DMS 273 (cell line): ENCODE data around the gene CRYBG1.
A peak's percentile ranks its signal among the peaks of the same experiment; 100 is the strongest.
"Not testable (repeated sequence)": the region's sequence is repeated elsewhere in the genome, so short reads cannot be mapped to it uniquely, and the experiment has no call there.

Source experiments
- DNase-seq: peaks from one replicate; lab custom pipeline; 2025; ENCODE audit not compliant: unreplicated experiment; lab: John Stamatoyannopoulos, UW

CRYBG1 gene

DNA sequence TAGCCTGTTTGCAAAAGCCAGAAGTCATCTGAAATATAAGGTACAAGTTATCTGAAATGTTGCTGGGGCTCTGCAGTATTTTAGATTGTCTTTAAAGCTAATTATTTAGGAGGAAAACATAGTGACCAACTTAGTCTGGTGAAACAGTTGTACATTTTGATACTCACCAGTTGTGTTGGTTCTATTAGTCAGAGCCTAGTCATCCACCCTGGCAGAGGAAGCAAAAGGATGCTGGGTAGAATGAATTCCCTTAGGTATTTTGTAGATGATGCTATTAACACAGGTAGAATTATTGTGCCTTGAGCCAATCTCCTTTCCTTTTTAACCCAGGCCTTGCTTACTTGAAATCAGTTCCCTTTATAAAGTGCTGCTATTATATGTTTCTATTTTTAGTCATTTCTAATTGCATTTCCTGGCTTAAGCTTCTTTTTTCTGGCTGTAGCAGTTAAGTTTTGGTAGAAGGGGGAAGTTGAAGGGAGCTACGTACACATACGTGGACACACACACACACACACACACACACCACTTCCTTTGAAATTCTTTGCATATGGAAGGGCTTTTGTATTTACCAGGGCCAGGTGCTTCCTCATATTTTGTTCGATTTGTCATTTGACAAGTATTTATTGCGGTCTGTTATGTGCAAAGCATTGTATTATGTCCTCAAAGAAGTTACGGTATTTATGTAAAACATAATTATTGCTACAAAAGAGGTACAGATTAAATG is 186.3 kb downstream of the CRYBG1 start:
- DNase-seq: peak; percentile 39

DNA sequence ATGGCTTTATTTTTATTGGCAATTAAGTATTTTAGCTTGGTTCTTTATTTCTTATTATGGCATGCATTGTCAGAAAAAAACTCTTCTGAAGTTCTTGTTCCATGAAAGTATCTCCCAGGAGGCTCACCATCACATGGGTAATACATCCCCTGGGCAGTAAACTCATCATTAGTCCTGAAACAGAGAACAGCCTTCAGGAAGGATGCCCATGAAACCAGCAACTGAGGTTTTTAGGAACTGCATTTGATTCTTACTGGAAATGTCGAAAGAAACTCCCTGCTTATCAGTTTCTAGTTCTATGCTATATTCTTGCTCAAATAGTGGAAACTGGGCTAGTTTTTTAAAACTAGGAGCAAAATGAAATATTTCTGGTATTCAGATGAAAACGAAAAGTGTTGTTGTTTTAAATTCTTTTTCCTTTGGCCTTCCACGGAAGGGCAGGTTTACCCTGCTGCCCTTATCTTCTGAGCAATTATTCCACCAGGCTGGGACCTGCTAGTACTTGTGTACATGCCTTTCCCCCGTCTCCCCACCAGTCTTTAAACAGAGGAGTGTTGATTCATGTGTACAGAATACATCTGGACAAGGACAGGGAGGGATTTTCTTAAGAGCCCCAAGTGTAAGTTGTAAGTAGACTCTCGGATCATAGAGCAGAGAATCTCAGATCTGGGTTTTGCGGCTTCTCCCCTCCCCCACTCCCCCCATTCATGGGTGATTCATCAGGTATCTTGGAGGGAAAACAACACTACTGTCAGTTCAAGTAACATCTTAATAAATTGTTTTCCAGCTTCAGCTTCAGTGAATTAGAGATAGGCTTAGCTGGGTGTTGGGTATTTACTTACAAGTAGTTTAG is 187.3 kb downstream of the CRYBG1 start:
- peak; percentile 58 for DNase-seq

DNA sequence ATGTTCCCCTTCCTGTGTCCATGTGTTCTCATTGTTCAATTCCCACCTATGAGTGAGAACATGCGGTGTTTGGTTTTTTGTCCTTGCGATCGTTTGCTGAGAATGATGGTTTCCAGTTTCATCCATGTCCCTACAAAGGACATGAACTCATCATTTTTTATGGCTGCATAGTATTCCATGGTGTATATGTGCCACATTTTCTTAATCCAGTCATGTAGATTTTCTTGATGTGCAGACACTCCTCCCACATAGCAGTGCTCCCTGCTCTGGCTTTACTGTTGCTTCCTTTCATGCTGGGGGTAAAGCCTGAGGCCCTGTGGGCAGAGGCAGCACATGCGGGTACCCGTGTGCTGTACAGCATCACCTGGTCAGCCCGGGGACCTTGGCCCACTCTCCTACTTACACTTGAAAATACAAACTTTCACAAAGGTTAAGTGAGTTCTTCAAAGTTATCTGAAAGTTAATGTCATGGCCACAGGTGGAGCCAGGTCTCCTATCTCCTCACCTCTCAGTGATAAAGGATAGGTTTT is 188.5 kb downstream of the CRYBG1 start:
- DNase-seq: not testable (repeated sequence)

DNA sequence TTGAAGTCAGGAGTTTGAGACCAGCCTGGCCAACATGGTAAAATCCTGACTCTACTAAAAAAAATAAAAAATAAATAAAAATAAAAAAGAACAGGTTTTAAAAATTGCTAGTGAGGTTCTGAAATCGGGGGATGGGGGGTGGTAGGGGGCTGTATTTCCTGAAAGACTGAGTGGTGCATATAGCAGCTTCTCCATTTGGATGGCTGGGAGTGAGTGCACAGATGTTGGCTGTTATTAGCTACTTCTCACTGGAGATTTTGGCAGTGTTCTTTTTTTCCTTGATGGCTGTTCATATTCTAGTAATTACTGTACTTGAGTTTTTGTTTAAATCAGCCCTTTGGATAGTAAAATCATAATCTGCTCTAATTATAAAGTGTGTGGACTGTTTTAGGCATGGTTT is 189.0 kb downstream of the CRYBG1 start:
- DNase-seq: peak; percentile 20

DNA sequence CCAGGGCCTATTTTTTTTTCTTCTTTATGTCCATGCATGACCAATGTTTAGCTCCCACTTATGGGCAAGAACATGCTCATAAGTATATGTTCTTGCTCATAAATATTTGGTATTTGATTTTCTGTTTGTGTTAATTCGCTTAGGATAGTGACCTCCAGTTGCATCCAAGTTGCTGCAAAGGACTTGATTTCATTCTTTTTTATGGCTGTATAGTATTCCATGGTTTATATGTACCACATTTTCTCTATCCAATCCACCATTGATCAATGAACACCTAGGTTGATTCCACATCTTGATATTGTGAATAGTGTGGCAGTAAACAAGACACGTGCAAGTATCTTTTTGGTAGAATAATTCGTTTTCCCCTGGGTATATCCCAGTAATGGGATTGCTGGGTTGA is 190.6 kb downstream of the CRYBG1 start:
- no peak for DNase-seq

DNA sequence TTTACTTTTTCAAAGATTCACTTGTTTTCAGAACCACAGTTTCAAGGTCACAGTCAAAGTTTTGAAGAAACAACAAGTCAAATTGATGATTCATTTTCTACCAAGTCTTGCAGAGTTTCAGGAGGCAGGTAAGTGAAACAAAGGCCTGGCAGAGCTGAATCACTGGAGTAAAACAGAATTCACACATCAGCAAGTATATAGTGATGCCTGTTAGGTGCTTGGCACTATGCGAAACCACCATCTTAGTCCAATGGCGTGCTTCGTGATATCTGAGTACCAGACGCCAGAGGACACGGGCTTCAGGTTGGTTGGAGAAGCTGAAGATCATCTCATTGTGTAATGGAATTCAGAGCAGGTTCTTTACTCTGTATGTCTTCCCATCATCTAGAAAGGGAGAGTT is 192.9 kb downstream of the CRYBG1 start:
- no peak for DNase-seq

DNA sequence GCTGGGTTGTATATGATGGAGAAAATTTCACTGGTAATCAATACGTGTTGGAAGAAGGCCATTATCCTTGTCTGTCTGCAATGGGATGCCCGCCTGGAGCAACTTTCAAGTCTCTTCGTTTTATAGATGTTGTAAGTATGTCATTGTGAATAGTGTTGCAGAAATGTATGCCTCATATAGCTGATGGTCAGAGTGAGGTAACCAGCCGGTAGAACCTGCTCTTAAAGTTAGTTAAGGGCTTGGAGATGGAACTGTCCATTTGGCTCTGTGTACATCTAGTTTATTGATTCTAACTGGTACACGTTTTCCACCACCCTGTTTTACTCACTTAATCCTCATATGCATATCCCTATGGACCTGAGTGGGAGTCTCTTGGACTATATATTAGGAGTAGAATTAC is 195.2 kb downstream of the CRYBG1 start:
- DNase-seq: no peak

DNA sequence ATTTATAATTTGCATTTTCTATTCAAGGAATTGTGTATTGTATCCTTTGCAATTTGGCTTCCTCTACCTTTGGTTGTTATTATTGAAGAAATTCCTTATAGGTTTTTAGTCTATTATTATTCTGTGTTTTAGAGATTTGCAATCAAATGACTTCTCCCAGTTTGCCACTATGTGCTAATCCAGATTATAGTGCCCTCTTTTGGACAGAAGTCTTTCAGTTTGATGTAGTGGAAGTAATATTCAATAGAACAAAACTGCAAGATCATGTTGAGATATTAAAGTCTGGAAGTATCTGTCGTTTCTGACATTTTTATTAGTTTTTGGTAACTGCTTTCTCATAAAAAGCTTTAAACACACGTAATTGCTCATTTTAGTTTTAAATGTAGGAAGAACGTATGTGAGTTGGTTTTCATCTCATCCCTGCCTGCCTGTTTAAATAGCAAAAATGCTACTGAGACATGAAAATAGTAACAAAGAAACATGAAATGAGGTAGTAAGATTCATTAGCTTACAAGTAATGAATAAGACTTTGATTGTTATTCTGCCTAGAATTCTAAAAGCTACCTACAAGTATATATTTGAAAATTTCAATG is 195.9 kb downstream of the CRYBG1 start:
- DNase-seq: peak; percentile 50

DNA sequence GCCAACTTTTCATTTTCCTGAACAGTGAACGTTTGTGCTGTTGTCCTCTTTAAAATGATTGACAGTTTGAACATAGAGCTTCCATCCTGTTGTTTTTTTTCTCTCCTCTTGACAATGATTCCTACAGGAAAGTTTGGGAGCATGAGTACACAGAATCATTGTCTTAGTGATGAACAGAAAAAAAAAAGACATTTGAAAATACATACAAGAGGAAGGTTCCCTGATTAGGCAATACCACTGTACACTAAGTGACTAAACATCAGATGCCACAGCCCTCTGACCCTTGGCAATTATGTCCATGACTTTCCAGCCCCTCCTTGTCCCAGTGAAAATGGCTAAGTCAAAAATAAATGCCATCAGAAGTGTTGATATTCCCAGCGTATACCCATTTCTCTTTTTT is 197.3 kb downstream of the CRYBG1 start:
- no peak for DNase-seq

DNA sequence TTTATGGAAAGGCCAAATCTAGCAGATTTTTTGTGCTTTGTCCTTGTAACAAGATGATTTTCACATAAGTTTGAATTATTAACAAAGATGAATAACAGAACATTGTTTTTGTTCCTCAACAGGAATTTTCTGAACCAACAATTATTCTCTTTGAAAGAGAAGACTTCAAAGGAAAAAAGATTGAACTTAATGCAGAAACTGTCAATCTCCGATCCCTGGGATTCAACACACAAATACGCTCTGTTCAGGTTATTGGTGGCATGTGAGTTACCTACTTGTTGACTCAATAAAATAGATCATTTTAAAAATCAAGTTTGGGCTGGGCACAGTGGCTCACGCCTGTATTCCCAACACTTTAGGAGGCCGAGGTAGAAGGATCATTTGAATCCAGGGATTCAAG is 197.8 kb downstream of the CRYBG1 start:
- no peak for DNase-seq

DNA sequence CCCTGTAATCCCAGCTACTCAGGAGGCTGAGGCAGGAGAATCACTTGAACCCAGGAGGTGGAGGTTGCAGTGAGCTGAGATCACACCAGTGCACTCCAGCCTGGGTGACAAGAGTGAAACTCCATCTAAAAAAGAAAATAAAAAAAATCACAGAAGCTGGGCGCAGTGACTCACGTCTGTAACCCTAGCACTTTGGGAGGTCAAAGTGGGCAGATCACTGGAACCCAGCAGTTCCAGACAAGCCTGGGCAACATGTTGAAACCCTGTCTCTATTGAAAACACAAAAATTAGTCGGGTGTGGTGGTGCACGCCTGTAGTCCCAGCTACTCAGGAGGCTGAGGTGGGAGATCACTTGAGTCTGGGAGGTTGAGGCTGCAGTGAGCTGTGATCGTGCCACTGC is 199.1 kb downstream of the CRYBG1 start:
- DNase-seq: not testable (repeated sequence)

DNA sequence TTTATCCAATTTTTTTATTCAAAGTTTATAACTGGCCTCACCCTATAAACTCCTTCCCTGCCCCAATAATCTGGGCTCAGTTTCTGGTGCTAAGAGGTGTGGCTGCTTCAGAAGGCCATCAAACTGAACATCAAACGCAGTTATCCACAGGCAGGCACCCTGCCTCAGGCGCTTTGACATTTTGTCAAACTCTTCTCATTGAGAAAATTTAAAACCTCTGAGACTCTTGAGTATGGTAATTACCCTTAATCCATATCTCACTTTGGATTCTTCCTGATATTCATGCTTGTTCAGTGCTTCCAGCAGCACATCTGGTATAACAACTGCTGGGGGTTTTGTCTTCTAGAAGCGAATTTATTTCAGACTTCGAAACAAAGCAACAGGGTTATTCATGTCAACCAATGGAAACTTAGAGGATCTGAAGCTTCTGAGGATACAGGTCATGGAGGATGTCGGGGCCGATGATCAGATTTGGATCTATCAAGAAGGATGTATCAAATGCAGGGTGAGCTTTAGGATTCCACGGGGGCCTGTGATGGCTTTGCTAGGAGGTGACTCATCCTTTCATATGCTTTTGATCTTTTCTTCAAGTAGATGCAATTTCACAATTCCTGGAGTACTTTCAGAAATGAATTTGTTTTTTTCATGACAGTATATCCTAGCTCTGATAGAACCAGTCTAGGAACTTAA is 200.6 kb downstream of the CRYBG1 start:
- DNase-seq: no peak

DNA sequence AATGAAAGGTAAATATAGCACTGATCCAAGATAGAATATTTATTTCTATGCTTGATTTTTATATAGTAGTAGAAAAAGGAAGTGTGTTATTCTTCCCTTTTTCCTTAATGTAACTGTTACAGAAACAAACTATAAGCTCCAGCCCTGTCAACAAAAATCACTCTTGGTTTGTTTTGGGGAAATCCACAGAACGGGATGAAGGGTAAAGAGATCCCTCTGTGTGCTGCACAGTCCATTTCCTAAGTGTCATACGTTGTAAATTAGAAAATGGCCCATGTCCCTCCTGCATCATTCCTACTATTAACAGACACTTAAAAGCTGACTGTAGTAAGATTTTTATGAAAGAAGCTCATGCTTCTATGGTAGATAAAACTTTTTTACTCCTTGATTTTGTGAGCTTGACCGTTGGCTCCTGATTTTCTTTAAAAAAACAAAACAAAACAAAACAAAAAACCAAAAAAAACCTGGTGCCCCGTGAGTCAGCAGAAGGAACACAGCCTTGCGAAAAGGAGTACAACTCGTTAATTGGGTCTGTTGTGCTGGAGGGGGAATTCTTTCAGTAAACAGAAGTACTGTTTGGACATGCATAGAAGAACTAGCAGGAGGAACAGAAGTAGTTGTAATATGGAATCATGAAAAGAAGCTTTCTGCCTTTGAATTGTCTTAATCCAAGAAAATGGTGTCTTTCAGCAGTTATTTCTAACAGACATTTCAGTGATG is 201.3 kb downstream of the CRYBG1 start:
- DNase-seq: no peak

DNA sequence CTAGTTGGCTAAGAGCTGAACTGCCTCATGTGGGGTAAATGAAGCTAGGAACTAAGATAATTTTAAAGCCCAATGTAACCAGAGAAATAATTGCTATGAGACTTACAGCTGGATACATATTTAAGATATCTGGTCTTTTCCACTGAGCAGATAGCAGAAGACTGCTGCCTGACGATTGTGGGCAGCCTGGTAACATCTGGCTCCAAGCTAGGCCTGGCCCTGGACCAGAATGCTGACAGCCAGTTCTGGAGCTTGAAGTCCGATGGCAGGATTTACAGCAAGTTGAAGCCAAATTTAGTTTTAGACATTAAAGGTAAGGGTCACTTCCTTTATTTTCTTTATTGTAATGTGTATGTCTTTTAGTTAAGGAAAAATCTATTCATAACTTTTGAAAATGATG is 203.1 kb downstream of the CRYBG1 start:
- peak; percentile 18 for DNase-seq

DNA sequence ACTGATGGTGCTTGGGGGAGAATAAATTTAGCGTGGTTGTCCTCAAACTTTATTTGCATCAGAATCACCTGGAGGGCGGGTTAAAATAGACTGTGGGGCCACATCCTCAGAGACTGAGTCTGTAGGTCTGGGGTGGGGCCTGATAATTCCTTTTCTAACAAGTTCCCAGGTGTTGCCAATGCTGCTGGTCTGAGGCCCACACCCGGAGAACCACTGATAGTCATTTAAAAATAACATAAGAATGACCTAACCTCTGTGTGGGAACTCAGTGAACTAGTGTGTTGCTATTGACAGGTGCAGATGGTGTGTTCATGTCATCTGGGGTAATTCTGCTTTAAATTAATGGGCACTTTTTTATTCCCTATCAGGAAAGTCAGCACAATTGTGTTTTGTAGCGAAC is 204.0 kb downstream of the CRYBG1 start:
- DNase-seq: no peak

DNA sequence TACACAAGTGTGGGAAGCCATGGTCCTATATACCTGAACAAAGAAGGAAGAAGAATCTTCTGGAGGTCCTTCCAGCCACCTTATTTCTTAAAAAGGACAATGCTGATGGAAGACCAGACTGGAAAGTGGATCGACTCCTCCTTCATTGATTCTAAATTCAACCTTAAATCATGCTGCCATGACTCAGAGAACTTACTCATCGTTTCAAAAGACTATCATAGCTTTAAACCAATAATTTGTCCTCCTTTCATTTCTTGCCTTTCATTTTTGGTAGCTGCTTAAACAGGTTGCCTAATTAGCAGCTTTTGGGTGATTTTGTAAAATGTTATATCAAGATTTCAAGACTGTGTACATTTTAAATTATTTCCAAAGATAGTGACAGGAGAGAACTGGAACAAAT is 208.0 kb downstream of the CRYBG1 start:
- no peak for DNase-seq

DNA sequence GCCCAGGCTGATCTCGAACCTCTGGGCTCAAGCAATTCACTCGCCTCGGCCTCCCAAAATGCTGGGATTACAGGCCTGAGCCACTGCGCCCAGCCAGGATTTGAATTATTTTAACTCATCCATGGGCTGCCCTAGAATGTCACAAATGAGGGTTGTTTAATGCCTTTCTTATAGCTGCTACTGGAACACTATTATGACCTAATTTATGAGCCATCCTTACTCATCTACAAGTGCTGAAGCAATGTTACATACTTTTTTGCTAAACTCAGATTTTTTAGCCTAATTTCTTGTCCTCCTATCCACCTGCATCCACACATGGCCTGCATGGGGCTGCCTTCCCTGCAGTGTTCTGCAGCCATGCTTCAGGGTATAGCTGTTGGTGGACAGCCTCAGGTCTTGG is 208.9 kb downstream of the CRYBG1 start:
- DNase-seq: no peak

DNA sequence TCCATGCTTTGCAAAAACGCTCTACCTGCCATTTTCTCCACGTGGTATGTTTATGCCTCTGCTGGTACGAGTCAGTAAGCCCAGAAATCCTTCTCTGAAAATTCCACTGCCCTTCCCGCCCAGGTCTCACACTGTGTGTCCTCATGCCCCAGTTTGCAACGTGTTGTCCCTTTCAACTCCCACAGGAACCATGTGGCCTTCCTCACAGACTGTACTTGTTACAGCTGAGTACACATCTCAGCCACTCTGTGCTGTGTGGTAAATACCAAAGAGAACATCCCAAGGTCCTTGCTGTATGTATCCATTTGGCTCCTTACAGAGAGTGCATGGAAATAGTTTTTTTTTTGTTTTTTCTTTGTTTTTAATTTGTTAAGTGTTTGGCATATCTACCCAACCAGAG is 211.9 kb downstream of the CRYBG1 start:
- DNase-seq: no peak

DNA sequence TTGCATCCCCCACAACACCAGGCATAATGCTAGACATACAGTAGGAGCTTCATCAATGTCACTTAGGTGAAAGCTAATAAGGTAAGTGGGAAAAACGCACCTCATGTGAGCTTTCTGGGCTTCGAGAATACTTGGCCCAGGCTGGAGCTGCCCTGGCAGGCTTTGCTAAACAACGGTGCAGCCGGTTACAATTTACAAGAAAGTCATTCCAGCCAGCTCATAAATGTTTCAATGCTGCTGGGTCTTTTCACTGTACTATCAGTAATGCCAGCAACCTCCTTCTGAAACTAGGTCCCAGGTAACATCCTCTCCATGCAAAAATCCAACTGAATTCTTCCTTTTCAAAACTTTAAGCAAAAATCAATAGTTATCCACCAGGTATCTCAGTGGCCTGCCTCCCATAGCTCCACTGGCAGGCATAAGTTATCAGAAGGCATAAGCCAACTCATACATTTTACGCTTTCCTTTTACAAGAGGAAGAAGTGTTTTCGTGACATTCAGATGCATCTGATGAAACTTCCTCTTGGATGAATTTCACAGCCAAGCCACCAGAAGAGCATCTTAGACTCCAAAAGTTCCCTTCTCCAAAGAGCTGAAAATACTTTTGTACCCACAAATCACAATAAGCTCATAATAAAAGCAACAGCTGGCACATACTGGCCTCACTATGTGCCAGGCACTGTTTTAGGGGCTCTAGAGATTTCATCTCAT is 212.5 kb downstream of the CRYBG1 start:
- DNase-seq: no peak
